GM19239 (cell line): ENCODE measurements around the gene KRT72.
"Not testable (repeated sequence)": the region's sequence is repeated elsewhere in the genome, so short reads cannot be mapped to it uniquely, and the experiment has no call there.

Source experiments
- DNase-seq: peaks from one replicate; pipeline ENCODE4 v3.0.0; 2011; ENCODE audit warnings: low spot score; ENCODE audit not compliant: insufficient read length
- FAIRE-seq: peaks from 2 replicates; lab custom pipeline; 2011; peaks lifted over from hg19 to GRCh38; lab: Jason Lieb, UNC

The KRT72 gene

GRCh38 chr12:52608826-52609630 is 7.8 kb upstream of the KRT72 start:
- DNase-seq (no peak), FAIRE-seq (no peak)

- DNase-seq (no peak), FAIRE-seq (no peak)
These were observed 6.9 kb upstream of the KRT72 start for GRCh38 chr12:52608161-52608560.

- DNase-seq (no peak), FAIRE-seq (no peak)
These were observed 6.1 kb upstream of the KRT72 start for GRCh38 chr12:52607314-52607713.

GRCh38 chr12:52606581-52607218 is 5.4 kb upstream of the KRT72 start:
- no peak for DNase-seq
- FAIRE-seq = no peak

- no peak for DNase-seq
- no peak for FAIRE-seq
These were observed 4.8 kb upstream of the KRT72 start for GRCh38 chr12:52606096-52606495.

- DNase-seq (no peak), FAIRE-seq (no peak)
These were observed 4.3 kb upstream of the KRT72 start for GRCh38 chr12:52605542-52605941.

- no peak for FAIRE-seq
These were observed 3.6 kb upstream of the KRT72 start for GRCh38 chr12:52604859-52605258.

GRCh38 chr12:52603314-52603713 is 2.1 kb upstream of the KRT72 start:
- FAIRE-seq (no peak), DNase-seq (no peak)

More at GRCh38 chr12:52604859-52605258, 3.6 kb upstream of the KRT72 start:
- DNase-seq = no peak

GRCh38 chr12:52602552-52602951 is 1.3 kb upstream of the KRT72 start:
- FAIRE-seq = no peak

GRCh38 chr12:52601671-52602070 is 408 bp upstream of the KRT72 start:
- no peak for FAIRE-seq
- no peak for DNase-seq

More at GRCh38 chr12:52602552-52602951, 1.3 kb upstream of the KRT72 start:
- no peak for DNase-seq

- no peak for DNase-seq
- FAIRE-seq = no peak
These were observed 788 bp downstream of the KRT72 start for GRCh38 chr12:52600475-52600874.

- FAIRE-seq (no peak), DNase-seq (no peak)
These were observed 1.2 kb downstream of the KRT72 start for GRCh38 chr12:52600071-52600470.

- FAIRE-seq = no peak
- DNase-seq = no peak
These were observed 2.3 kb downstream of the KRT72 start for GRCh38 chr12:52598966-52599365.

GRCh38 chr12:52594237-52594636 is 7.0 kb downstream of the KRT72 start:
- FAIRE-seq, DNase-seq: not testable (repeated sequence)

- no peak for DNase-seq
- no peak for FAIRE-seq
These were observed 9.7 kb downstream of the KRT72 start for GRCh38 chr12:52591521-52591920.

- DNase-seq = no peak
- FAIRE-seq = no peak
These were observed 11.2 kb downstream of the KRT72 start for GRCh38 chr12:52590021-52590420.

GRCh38 chr12:52587563-52587962 is 13.7 kb downstream of the KRT72 start:
- FAIRE-seq = no peak
- no peak for DNase-seq

- FAIRE-seq (no peak), DNase-seq (no peak)
These were observed 15.3 kb downstream of the KRT72 start for GRCh38 chr12:52585946-52586345.

- DNase-seq (no peak), FAIRE-seq (no peak)
These were observed 16.2 kb downstream of the KRT72 start for GRCh38 chr12:52585066-52585465.

GRCh38 chr12:52584156-52584682 is 17.0 kb downstream of the KRT72 start:
- FAIRE-seq (no peak), DNase-seq (no peak)

- FAIRE-seq = no peak
These were observed 18.2 kb downstream of the KRT72 start for GRCh38 chr12:52582971-52583456.

More at GRCh38 chr12:52582971-52583456, 18.2 kb downstream of the KRT72 start:
- peak; percentile 26 for DNase-seq
